ENCODE results near the gene CASP6.

CASP6 gene

DNA sequence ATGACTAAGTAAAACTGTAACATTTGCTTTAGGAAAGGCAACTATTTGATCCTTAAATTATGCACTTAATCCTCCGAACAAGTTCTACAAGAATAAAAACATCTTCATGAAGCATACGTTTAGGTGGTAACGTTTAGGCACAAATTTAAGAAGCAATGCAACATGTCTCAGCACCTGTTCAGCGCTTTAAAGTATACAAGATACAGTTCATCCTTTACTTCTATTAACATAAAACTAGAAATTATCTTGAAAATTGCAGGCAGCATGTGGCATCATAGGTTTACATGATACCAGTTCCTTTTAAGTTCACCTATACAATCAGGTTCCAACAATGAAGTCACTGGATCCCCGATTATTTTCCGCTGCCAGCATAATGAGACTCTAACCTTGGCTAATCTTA lies 25.1 kb upstream of the CASP6 start:
- TF ChIP-seq, protein P1, sequence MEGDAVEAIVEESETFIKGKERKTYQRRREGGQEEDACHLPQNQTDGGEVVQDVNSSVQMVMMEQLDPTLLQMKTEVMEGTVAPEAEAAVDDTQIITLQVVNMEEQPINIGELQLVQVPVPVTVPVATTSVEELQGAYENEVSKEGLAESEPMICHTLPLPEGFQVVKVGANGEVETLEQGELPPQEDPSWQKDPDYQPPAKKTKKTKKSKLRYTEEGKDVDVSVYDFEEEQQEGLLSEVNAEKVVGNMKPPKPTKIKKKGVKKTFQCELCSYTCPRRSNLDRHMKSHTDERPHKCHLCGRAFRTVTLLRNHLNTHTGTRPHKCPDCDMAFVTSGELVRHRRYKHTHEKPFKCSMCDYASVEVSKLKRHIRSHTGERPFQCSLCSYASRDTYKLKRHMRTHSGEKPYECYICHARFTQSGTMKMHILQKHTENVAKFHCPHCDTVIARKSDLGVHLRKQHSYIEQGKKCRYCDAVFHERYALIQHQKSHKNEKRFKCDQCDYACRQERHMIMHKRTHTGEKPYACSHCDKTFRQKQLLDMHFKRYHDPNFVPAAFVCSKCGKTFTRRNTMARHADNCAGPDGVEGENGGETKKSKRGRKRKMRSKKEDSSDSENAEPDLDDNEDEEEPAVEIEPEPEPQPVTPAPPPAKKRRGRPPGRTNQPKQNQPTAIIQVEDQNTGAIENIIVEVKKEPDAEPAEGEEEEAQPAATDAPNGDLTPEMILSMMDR (IDR thresholded peaks at IDR 0.05; ENCODE audit: unreplicated experiment in 3 of 3), result no peak
- Mint-ChIP-seq H3K27ac (peak overlapping the region; percentile 7 to 89 (median 46)), H3K4me1 (peaks cover 24% of the 10 kb centered on the region), H3K9me3 (no peaks in the 10 kb centered on the region), H3K27me3 (ENCODE audit: low read depth) (no peaks in the 10 kb centered on the region), H3K4me3 (peak overlapping the region; percentile 90 to 94 (median 93)), H3K36me3 (ENCODE audit: low read depth) (peaks cover 18% of the 10 kb centered on the region)

- H3K4me1 Mint-ChIP-seq, result peaks cover 5% of the 10 kb centered on the region
- no peak overlapping the region for H3K4me3 Mint-ChIP-seq
- H3K9me3 Mint-ChIP-seq, result peaks cover 5% of the 10 kb centered on the region
- TF ChIP-seq, protein P1 (IDR thresholded peaks at IDR 0.05; ENCODE audit: unreplicated experiment in 3 of 3), result no peak
- H3K36me3 Mint-ChIP-seq (ENCODE audit: low read depth), result peaks cover 31% of the 10 kb centered on the region
- no peak overlapping the region for H3K27ac Mint-ChIP-seq
- no peaks in the 10 kb centered on the region for H3K27me3 Mint-ChIP-seq (ENCODE audit: low read depth)
These were observed 19.9 kb upstream of the CASP6 start for GRCh38 chr4:109723110-109723509.

DNA sequence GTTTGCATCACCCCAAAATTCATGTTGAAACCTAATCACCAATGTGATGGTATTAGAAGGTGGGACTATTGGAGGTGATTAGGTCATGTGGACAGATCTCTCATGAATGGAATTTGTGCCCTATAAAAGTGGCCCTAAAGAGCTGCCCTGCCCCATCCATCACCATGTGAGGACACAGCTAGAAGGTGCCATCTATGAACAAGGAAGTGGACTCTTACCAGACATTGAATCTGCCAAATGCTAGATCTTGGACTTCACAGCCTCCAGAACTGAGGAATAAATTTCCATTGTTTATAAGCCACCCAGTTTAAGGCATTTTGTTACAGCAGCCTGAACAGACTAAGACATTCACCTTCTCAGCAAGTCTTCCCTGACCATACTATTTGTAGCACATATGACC lies 19.1 kb upstream of the CASP6 start:
- Mint-ChIP-seq H3K4me3 (no peak overlapping the region), H3K27ac (no peak overlapping the region), H3K27me3 (ENCODE audit: low read depth) (no peaks in the 10 kb centered on the region), H3K36me3 (ENCODE audit: low read depth) (peaks cover 33% of the 10 kb centered on the region), H3K4me1 (no peaks in the 10 kb centered on the region), H3K9me3 (peaks cover 5% of the 10 kb centered on the region)
- TF ChIP-seq, protein P1 (IDR thresholded peaks at IDR 0.05; ENCODE audit: unreplicated experiment in 3 of 3), result no peak

DNA sequence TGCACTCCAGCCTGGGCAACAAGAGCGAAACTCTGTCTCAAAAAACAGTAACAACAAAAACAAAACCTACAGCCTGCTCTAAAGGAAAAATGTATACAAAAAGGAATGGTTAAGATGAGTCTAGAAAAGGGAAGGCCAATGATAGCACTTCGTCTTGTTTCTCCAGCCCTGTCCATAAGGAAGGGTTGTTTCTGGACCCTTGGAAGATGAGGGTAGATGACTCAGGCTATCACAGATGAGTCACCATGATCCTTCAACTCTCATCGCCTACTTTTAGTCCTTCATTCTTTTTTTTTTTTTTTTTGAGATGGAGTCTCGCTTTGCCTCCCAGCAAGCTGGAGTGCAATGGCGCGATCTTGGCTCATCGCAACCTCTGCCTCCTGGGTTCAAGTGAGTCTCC lies 17.8 kb upstream of the CASP6 start:
- H3K36me3 Mint-ChIP-seq (ENCODE audit: low read depth), result peaks cover 38% of the 10 kb centered on the region
- H3K27ac Mint-ChIP-seq, result no peak overlapping the region
- H3K4me1 Mint-ChIP-seq, result no peaks in the 10 kb centered on the region
- H3K9me3 Mint-ChIP-seq, result peaks cover 5% of the 10 kb centered on the region
- H3K4me3 Mint-ChIP-seq, result no peak overlapping the region
- TF ChIP-seq, protein P1 (IDR thresholded peaks at IDR 0.05; ENCODE audit: unreplicated experiment in 3 of 3), result no peak
- H3K27me3 Mint-ChIP-seq (ENCODE audit: low read depth), result no peaks in the 10 kb centered on the region

DNA sequence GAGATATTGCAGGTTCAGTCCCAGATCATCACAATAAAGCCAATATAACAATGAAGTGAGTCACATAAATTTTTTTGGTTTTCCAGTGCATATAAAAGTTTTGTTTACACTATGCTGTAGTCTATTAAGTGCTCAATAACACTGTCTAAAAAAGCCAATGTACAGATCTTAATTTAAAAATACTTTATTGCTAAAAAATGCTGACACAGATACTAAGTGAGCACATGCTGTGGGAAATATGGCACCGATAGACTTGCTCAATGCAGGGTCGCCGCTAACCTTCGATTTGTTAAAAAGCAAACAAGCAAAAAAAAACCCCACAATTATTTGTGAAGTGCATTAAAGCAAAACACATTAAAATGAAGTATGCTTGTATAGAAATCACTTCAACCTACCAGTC lies 16.4 kb upstream of the CASP6 start:
- TF ChIP-seq, protein P1 (IDR thresholded peaks at IDR 0.05; ENCODE audit: unreplicated experiment in 3 of 3), result no peak
- Mint-ChIP-seq H3K36me3 (ENCODE audit: low read depth) (peaks cover 38% of the 10 kb centered on the region), H3K27me3 (ENCODE audit: low read depth) (no peaks in the 10 kb centered on the region), H3K4me1 (no peaks in the 10 kb centered on the region), H3K4me3 (no peak overlapping the region), H3K9me3 (peaks cover 5% of the 10 kb centered on the region), H3K27ac (no peak overlapping the region)

DNA sequence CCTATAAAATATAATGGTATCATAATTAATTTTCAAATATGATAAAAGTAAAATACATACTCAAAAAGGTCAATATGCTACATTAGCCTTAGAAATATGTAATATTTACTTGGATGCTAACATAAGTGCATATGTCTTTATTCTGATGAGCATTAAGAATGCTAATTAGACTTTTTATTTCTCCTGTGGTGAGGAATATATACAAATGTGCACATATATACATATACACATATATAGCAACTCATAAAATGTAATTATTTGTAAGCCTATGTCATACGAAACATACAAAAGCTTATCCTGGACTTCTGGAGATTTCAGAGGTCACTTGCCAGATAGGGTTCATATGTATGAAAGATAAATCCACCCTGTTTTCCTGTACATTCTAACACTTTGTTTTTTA lies 15.5 kb upstream of the CASP6 start:
- Mint-ChIP-seq H3K4me1 (no peaks in the 10 kb centered on the region), H3K27ac (no peak overlapping the region), H3K36me3 (ENCODE audit: low read depth) (peaks cover 40% of the 10 kb centered on the region), H3K9me3 (peaks cover 5% of the 10 kb centered on the region), H3K4me3 (no peak overlapping the region), H3K27me3 (ENCODE audit: low read depth) (no peaks in the 10 kb centered on the region)
- TF ChIP-seq, protein P1 (IDR thresholded peaks at IDR 0.05; ENCODE audit: unreplicated experiment in 3 of 3), result no peak
